Activated naive CD8-positive, alpha-beta T cell (primary cell): ENCODE measurements around the gene PHLPP1.
"Not testable (repeated sequence)": the region's sequence is repeated elsewhere in the genome, so short reads cannot be mapped to it uniquely, and the experiment has no call there.

Experiments used
- H3K27ac Mint-ChIP-seq: one replicate; pipeline ENCODE4 v1.8.0; 2021; ENCODE audit warnings: mixed read lengths
- H3K27me3 Mint-ChIP-seq: one replicate; pipeline ENCODE4 v1.8.0; 2021; ENCODE audit warnings: mixed read lengths
- H3K36me3 Mint-ChIP-seq: one replicate; pipeline ENCODE4 v1.8.0; 2021; ENCODE audit warnings: mixed read lengths
- H3K4me1 Mint-ChIP-seq: one replicate; pipeline ENCODE4 v1.8.0; 2021; ENCODE audit warnings: low read depth, mixed read lengths
- H3K4me3 Mint-ChIP-seq: one replicate; pipeline ENCODE4 v1.8.0; 2021; ENCODE audit warnings: mild to moderate bottlenecking, mixed read lengths
- H3K9me3 Mint-ChIP-seq: one replicate; pipeline ENCODE4 v1.8.0; 2021; ENCODE audit warnings: low read depth, mixed read lengths

PHLPP1 gene

GRCh38 chr18:62729487-62730386 is 14.4 kb downstream of the PHLPP1 start:
- no peak overlapping the region for H3K27ac Mint-ChIP-seq
- H3K36me3 Mint-ChIP-seq: peaks cover 12% of the 10 kb centered on the region
- no peaks in the 10 kb centered on the region for H3K4me1 Mint-ChIP-seq
- peaks cover 10% of the 10 kb centered on the region for H3K9me3 Mint-ChIP-seq
- no peak overlapping the region for H3K4me3 Mint-ChIP-seq
- no peaks in the 10 kb centered on the region for H3K27me3 Mint-ChIP-seq

DNA sequence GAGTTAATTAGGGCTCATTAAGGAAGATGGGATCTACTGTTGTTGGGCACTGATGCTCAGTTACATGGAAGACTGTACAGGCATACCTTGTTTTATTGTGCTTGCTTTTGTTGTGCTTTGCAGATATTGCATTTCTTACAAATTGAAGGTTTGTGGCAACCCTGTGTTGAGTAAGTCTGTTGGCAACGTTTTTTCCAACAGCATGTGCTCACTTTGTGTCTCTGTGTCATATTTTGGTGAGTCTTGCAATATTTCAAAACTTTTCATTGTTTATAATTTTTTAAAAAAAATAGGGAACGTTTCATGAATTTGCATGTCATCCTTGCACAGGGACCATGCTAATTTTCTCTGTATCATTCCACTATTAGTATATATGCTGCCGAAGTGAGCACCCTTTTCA is 15.6 kb downstream of the PHLPP1 start:
- H3K27ac Mint-ChIP-seq: no peak overlapping the region
- H3K4me1 Mint-ChIP-seq: no peaks in the 10 kb centered on the region
- no peaks in the 10 kb centered on the region for H3K27me3 Mint-ChIP-seq
- peaks cover 12% of the 10 kb centered on the region for H3K36me3 Mint-ChIP-seq
- H3K9me3 Mint-ChIP-seq: peaks cover 10% of the 10 kb centered on the region
- H3K4me3 Mint-ChIP-seq: no peak overlapping the region

GRCh38 chr18:62732617-62733016 is 17.3 kb downstream of the PHLPP1 start:
- Mint-ChIP-seq H3K27ac (no peak overlapping the region), H3K27me3 (no peaks in the 10 kb centered on the region), H3K9me3 (peaks cover 10% of the 10 kb centered on the region), H3K4me1 (no peaks in the 10 kb centered on the region), H3K36me3 (peaks cover 14% of the 10 kb centered on the region), H3K4me3 (no peak overlapping the region)

DNA sequence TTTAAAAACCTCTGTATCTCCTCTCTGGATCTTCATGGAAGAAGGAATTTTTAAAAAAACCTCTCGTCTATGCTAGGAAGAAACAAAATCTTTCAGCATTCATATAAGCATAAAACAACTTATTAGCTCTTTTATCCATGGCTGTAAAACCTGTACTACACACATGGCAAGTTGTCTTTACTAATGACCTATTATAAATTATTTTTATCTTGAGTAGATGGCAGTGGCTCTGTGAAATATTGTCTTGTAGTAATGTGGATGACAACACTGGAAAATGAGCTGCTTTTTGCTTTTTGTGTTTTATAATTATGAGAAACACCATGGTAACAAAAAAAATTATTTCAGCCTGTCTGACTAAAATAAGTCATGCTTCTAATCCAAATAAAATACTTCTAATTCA is 18.9 kb downstream of the PHLPP1 start:
- Mint-ChIP-seq H3K27ac (no peak overlapping the region), H3K27me3 (no peaks in the 10 kb centered on the region), H3K36me3 (peaks cover 14% of the 10 kb centered on the region), H3K9me3 (peaks cover 10% of the 10 kb centered on the region), H3K4me3 (no peak overlapping the region), H3K4me1 (no peaks in the 10 kb centered on the region)

- Mint-ChIP-seq H3K27ac (no peak overlapping the region), H3K36me3 (peaks cover 14% of the 10 kb centered on the region), H3K9me3 (peaks cover 10% of the 10 kb centered on the region), H3K4me1 (peaks cover 2% of the 10 kb centered on the region), H3K4me3 (no peak overlapping the region), H3K27me3 (no peaks in the 10 kb centered on the region)
Measured at GRCh38 chr18:62735387-62735786, 20.0 kb downstream of the PHLPP1 start.

DNA sequence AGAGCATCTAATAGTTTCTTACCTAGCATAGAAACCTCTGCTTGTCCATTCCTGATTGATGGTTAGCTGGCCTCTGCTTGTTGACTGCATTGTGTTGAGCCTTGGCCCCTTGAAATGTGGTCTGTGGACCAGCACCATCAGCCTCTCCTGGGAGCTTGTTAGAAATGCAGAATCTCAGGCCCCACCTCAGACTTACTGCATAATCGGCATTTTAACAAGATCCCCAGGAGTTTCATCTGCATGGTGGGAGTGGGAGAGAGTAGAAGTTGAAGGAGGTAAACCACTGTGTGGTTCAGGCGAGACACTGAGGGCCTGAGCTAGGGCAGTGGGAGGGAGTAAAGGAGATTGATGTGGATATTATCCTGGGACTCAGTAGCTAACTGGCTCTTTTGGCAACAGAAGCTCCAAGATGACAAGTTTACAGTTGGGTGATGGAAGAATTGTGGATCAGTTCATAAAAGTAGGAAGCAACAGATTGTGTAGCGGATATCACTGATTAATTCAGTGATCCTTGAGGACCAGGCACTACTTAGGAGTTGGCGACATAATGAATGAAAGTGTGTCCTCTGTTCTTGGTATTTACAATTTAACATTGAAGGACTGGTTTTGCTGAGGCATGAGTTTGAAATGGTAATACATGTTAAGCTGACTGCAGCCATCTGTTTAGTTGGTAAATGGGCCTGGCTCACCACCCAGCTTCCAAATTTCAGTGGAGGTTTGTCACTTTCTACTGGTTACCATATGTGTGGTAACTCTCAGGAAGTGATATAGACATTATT is 20.9 kb downstream of the PHLPP1 start:
- Mint-ChIP-seq H3K27me3 (no peaks in the 10 kb centered on the region), H3K36me3 (peaks cover 11% of the 10 kb centered on the region), H3K4me3 (no peak overlapping the region), H3K4me1 (peaks cover 2% of the 10 kb centered on the region), H3K9me3 (peaks cover 10% of the 10 kb centered on the region), H3K27ac (no peak overlapping the region)

DNA sequence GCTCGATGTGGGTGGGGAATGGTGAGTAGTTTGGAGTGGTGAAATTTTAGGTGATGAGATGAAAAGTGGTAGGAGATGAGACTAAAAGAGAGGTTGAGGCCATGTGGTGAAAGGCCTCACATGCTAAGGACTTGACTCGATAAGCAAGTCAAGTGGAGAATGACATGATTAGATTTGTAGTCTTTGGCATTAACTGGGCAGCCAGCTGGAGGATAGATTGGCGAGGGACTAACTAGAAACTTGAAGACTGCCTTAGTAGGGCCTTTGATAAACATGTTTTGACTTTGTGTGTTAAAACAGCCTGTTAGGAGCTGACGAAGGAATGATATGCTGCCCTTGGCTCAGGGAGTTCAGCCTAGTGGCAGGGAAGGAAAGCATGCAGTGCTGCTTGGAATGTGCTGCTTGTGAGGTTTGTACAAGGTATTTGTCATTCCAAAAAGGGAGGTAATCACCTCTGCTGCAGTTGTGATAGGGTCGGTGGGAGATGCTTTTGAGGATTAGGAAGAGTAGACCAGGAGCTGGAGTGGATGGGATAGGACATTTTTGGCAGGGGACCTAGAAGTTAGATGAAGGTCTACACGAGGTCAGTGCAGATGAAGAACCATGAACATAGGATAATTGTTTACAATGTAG is 22.0 kb downstream of the PHLPP1 start:
- Mint-ChIP-seq H3K27ac (no peak overlapping the region), H3K4me1 (peaks cover 6% of the 10 kb centered on the region), H3K27me3 (no peaks in the 10 kb centered on the region), H3K36me3 (peaks cover 5% of the 10 kb centered on the region), H3K4me3 (no peak overlapping the region), H3K9me3 (peaks cover 3% of the 10 kb centered on the region)

DNA sequence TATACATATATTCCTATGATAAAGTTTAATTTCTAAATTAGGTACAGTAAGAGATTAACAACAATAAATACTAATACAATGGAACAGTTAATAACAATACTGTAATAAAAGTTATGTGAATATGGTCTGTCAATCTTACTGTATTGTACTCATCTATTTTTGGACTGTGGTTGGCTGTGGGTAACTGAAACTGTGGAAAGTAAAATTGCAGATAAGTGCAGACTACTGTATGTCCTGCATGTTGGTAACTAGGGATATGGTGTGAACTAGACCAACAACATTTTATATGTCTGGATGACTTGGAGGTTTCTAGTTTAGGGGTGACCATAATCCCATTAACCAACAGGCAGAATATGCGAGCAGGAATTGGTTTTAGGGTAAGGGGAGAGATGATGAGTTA is 23.3 kb downstream of the PHLPP1 start:
- Mint-ChIP-seq H3K36me3 (peaks cover 2% of the 10 kb centered on the region), H3K4me3 (no peak overlapping the region), H3K27ac (no peak overlapping the region), H3K9me3 (no peaks in the 10 kb centered on the region), H3K4me1 (peaks cover 6% of the 10 kb centered on the region), H3K27me3 (no peaks in the 10 kb centered on the region)

DNA sequence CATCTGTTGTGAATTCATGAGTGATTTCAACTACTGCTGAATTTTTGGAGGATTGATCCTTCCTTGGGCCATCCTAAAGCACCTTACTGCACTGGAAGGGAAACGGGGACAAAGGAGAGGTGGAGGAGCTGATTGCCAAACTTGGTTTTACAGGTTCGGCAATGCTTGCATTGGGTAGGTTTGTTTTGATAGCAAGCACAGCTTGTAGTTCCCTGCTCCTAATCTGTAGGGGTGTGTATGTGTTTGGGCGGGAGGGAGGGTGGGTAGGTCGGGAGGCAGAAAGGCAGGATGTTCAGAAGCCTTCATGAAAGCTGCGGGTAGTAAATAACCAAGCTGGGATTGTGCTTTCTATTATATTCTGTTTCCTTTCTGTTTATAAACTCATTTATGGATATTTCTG is 24.6 kb downstream of the PHLPP1 start:
- H3K27me3 Mint-ChIP-seq: no peaks in the 10 kb centered on the region
- no peak overlapping the region for H3K4me3 Mint-ChIP-seq
- H3K27ac Mint-ChIP-seq: no peak overlapping the region
- no peaks in the 10 kb centered on the region for H3K9me3 Mint-ChIP-seq
- peaks cover 9% of the 10 kb centered on the region for H3K4me1 Mint-ChIP-seq
- peaks cover 2% of the 10 kb centered on the region for H3K36me3 Mint-ChIP-seq

- not testable (repeated sequence) for H3K36me3 Mint-ChIP-seq, H3K4me3 Mint-ChIP-seq
Measured at GRCh38 chr18:62740650-62741049, 25.3 kb downstream of the PHLPP1 start.

GRCh38 chr18:62741118-62741566 is 25.8 kb downstream of the PHLPP1 start:
- peaks cover 2% of the 10 kb centered on the region for H3K36me3 Mint-ChIP-seq
- H3K27me3 Mint-ChIP-seq: no peaks in the 10 kb centered on the region
- no peaks in the 10 kb centered on the region for H3K9me3 Mint-ChIP-seq
- peaks cover 9% of the 10 kb centered on the region for H3K4me1 Mint-ChIP-seq
- H3K4me3 Mint-ChIP-seq: no peak overlapping the region
- no peak overlapping the region for H3K27ac Mint-ChIP-seq

More at GRCh38 chr18:62740650-62741049, 25.3 kb downstream of the PHLPP1 start:
- not testable (repeated sequence) for H3K27ac Mint-ChIP-seq, H3K9me3 Mint-ChIP-seq, H3K4me1 Mint-ChIP-seq, H3K27me3 Mint-ChIP-seq

DNA sequence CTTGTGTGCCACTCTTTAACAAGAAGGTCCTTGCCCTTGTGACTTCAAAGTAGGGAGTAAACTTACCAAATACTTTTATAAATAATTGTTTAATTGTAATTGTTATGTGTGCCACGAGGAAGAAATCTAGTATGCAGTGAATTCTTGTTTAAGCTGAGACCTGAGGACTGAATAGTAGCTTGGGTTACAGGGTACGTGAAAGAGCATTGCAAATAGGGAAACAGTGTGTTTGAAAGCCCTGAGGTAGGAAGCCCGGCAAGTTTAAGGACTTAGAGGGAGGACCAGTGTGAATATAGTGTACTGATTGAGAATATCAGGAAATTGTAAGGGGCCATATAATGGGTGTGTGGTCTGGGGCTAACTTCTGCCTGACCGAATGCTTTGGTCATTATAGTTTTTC is 26.2 kb downstream of the PHLPP1 start:
- H3K9me3 Mint-ChIP-seq: no peaks in the 10 kb centered on the region
- H3K4me3 Mint-ChIP-seq: no peak overlapping the region
- H3K27ac Mint-ChIP-seq: no peak overlapping the region
- H3K4me1 Mint-ChIP-seq: peaks cover 9% of the 10 kb centered on the region
- peaks cover 2% of the 10 kb centered on the region for H3K36me3 Mint-ChIP-seq
- H3K27me3 Mint-ChIP-seq: no peaks in the 10 kb centered on the region

DNA sequence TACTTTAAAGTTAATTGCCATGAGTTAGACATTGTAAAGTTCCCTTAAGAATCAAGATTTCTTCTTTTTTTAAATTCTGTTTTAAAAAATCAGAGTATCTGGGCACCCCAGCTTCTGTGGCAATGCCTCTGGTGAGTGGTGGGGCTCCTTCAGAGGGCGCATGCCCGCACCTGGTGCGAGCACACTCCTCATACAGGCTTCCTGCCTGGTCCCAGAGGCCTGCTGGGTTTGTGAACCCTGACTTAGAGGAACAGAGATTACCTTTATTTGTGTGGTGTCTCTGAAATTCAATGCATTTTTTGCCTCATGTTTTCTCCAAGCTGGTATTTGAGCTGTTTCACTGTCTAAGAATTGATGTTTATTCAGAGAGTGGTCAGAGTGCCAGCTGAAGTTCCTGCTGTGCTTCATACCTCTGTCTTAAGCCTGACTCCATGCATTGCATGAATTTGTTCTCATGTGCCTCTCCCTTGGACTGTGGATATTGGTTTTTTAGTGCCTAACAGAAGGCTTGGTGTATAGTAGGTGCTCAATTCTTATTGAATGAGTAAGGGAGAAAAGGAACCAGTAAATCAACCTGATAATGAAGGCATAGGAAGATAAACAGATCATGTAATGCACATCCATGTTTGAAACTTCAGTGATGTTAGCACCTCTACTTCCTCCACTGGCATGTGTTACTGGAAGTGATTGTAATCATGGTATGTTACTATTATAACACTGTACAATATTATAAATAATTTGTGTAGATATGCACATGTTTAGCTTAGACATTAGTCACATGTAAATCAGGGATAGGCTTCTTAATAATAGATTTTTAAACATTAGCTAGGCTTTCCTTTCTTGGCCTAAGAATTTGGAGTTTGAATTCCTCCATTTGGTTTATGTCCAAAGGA is 29.0 kb downstream of the PHLPP1 start:
- Mint-ChIP-seq H3K36me3 (peaks cover 3% of the 10 kb centered on the region), H3K27ac (no peak overlapping the region), H3K4me1 (peaks cover 10% of the 10 kb centered on the region), H3K9me3 (no peaks in the 10 kb centered on the region), H3K27me3 (no peaks in the 10 kb centered on the region), H3K4me3 (no peak overlapping the region)

- H3K36me3 Mint-ChIP-seq: peaks cover 3% of the 10 kb centered on the region
- H3K4me1 Mint-ChIP-seq: peaks cover 10% of the 10 kb centered on the region
- H3K4me3 Mint-ChIP-seq: no peak overlapping the region
- H3K27ac Mint-ChIP-seq: no peak overlapping the region
- H3K9me3 Mint-ChIP-seq: no peaks in the 10 kb centered on the region
- H3K27me3 Mint-ChIP-seq: no peaks in the 10 kb centered on the region
Measured at GRCh38 chr18:62745089-62745751, 29.9 kb downstream of the PHLPP1 start.
